SKM-1 treated with dmso at 0.1 percent for 144 hours (cell line): ENCODE results near the gene CEP72.
"Not testable (repeated sequence)": the region's sequence is repeated elsewhere in the genome, so short reads cannot be mapped to it uniquely, and the experiment has no call there.

Source experiments
- DNase-seq: peaks from one replicate; lab custom pipeline; 2025; ENCODE audit not compliant: unreplicated experiment; lab: John Stamatoyannopoulos, UW

Gene CEP72

DNA sequence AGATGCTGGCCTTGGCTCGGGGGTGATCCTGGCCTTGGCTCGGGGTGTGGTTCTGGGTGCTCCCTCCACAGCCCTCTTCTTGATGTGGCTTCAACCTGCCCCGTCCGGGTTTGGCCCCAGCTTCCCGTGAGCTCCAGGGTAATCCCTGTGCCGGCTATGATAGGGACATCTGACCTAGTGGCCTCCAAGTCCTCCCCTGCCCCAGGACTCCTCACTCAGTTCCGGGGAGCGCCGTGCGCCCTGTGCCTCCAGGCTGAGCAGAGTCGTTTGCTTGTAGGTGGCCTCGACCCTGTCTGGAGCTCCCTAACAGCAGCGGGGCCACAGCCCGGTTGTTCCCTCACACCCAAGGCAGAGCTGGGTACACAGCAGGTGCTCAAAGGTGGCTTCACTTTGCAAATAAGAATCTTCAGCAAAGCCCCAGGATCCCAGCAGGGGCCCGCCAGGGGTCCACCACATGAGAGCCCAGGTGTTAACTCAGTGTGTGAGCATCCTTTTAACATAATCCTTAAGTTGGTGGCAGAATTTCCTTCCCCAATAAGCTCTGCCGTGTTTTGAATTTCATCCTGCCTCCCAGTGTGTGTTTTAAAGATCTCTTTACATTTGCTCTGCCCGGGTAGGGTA, 32.3 kb upstream of the CEP72 start:
- no peak for DNase-seq

DNA sequence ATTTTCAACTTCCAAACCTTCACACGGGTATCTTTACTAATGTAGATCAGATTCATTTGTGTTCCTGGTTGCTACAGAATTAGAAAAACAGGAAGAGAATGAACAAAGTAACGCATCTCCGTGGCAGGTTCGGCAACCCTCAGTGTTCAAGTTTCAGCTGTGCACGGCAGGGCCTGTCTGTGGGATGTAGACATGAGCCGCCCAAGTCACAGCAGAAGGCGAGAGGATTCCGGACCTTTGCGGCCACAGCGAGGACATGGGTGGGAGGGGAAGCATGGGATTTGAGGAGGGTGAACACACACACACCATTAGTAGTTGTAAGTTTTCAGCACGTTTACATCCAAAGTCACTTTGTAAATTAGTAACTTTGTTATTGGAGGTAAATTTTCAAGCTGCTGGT, 31.7 kb upstream of the CEP72 start:
- DNase-seq = no peak

DNA sequence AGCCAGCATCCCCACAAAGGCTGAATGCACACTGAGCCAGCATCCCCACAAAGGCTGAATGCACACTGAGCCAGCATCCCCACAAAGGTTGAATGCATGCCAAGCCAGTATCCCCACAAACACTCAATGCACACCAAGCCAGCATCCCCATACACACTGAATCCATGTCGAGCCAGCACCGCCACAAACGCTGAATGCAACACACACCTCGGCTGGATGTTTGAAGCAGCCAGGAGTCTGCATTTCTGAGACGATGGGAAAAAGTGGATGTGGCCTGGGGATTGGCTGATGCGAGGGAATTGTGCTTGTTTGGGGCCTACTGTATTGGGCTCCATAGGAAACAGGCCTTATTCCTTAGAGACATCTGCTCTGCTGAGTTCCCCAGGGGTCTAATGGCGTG, 30.9 kb upstream of the CEP72 start:
- no peak for DNase-seq

DNA sequence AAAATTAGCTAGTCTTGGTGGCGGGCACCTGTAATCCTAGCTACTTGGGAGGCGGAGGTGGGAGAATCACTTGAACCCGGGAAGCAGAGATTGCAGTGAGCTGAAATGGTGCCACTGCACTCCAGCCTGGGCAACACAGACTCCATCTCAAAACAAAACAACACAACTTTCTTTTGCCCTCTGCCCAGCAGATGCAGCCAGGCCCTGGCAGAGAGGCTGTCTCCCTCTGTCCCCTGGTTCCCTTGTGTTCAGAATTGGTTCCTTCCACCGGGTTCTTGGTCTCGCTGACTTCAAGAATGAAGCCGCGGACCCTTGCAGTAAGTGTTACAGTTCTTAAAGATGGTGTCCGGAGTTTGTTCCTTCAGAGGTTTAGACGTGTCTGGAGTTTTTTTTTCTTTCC, 30.2 kb upstream of the CEP72 start:
- no peak for DNase-seq

DNA sequence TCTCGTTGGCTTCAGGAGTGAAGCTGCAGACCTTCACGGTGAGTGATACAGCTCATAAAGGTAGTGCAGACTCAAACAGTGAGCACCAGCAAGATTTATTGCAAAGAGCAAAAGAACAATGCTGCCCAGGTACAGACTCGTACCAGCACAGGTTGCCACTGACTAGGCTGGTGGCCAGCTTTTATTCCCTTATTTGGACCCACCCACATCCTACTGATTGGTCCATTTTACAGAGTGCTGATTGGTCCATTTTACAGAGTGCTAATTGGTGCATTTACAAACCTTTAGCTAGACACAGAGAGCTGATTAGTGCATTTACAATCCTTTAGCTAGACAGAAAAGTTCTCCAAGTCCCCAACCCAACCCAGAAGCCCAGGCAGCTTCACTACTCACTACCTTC, 29.7 kb upstream of the CEP72 start:
- DNase-seq = not testable (repeated sequence)

GRCh38 chr5:582936-583635, 29.1 kb upstream of the CEP72 start:
- no peak for DNase-seq

- no peak for DNase-seq
Observed at GRCh38 chr5:583645-584044, 28.5 kb upstream of the CEP72 start.

DNA sequence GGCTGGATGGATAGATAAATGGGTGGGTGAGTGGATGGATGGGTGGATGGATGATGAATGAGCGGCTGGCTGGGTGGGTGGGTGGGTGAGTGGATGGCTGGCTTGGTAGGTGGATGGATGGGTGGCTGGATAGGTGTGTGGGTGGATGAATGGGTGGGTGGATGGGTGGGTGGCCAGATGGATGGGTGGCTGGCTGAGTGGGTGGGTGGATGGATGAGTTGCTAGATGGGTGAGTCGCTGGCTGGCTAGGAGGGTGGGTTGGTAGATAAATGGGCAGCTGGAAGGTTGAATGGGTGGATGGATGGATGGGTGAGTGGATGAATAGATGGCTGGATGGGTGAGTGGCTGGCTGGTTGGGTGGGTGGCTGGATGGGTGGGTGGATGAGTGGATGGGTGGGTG, 27.9 kb upstream of the CEP72 start:
- no peak for DNase-seq

DNA sequence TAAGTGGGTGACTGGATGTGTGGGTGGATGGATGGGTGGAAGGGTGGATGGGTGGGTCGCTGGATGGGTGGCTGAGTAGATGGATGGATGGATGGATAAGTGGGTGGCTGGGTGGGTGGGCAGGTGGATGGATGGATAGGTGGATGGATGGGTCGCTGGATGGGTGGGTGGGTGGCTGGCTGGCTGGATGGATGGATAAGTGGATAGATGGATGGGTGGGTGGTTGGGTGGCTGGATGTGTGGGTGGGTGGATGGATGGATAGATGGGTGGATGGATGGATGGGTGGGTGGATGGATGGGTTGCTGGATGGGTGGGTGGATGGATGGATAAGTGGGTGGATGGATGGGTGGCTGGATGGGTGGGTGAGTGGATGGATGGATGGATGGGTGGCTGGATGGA, 27.3 kb upstream of the CEP72 start:
- DNase-seq = no peak

- no peak for DNase-seq
Observed at GRCh38 chr5:585556-585955, 26.6 kb upstream of the CEP72 start.

DNA sequence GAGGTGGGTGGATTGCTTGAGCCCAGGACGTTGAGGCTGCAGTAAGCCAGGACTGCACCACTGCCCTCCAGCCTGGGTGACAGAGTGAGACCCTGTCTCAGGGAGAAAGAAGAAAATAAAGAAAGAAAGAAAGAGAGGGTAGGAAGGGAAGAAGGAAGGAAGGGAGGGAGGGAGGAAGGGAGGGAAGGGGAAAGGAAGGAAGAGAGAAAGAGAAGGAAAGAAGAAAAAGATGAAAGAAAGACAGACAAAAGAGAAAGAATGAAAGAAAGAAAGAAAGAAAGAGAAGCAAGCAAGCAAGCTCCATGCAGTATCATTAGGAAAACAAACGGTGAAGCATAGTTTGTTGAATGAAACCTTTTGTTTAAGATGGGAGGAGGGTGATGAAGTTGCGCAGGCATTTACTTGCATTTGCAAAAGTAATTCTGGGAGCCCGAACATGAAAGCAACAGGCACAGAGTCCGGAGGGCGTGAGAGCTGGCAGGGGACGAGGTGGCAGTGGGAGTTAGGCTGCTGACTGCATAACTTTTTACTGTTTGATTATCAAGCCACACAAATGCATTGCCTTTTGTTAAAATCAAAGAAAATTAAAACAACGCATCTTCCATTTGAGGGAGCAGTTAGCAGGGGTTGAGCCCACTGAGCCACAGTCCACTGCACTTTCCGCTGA, 26.0 kb upstream of the CEP72 start:
- DNase-seq = no peak

- no peak for DNase-seq
Observed at GRCh38 chr5:586751-587285, 25.3 kb upstream of the CEP72 start.

- DNase-seq = no peak
Observed at GRCh38 chr5:587403-587802, 24.7 kb upstream of the CEP72 start.

GRCh38 chr5:588406-588995, 23.6 kb upstream of the CEP72 start:
- DNase-seq = no peak

DNA sequence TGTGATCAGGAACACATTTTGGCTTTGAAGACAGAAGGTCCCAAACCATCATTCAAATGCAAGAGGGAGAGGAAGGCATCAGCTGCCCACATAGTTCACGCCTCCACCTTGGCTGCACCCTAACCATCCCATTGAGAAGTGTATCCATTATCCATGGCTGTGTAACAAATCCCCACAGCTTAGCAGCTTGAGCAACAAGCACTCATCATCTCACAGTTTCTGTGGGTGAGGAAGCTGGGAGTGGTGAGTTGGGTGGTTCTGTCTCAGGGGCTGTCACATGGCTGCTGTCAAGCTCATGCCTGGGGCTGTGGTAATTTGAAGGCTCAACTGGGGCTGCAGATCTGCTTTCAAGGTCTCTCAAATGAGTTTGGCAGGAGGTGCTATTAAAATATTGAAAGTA, 23.0 kb upstream of the CEP72 start:
- no peak for DNase-seq

DNA sequence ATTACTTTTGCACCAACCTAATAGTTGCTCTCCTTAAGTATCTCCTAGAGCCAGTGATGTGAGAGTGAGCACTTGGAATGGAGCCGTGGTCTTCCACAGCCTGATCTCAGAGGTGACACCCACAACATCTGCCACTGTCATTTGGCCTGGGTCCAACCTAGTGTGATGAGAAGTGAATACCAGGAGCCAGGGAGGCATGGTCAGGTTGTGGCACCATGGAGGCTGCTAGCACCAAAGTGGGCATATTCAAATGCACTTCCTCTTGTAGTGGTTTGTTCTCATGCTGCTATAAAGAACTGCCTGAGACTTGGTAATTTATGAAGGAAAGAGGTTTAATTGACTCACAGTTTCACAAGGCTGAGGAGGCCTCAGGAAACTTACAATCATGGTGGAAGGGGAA, 22.6 kb upstream of the CEP72 start:
- DNase-seq = no peak

GRCh38 chr5:590346-590745, 21.8 kb upstream of the CEP72 start:
- DNase-seq = no peak

DNA sequence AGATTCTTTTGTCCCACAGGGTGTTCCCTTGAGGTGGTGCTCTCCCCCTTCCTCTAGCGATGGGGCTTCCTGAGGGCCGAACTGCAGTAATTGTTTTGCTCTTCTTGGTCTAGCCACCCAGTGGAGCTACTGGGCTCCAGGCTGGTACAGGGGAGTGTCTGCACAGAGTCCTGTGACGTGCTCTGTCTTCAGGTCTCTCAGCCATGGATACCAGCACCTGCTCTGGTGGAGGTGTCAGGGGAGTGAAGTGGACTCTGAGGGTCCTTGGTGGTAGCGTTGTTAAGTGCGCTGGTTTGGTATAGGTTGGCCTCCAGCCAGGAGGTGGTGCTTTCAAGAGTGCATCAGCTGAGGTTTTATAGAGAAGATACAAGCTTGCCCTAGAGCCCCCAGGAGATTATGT, 20.4 kb upstream of the CEP72 start:
- no peak for DNase-seq

DNA sequence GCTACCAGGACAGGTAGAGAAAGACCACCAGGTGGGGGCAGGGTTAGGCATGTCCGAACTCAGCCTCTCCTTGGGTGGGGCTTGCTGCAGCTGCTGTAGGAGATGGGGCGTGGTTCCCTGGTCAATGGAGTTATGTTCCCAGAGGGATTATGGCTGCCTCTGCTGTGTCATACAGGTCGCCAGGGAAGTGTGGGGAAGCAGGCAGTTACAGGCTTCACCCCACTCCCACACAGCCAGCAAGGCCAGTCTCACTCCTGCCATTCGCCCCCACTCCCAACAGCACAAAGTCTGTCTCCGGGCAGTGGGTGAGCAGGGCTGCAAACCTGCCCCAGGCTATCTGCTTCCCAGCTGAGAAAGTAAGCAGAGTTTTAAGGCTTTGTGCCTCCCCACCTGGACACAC, 20.0 kb upstream of the CEP72 start:
- DNase-seq = no peak

DNA sequence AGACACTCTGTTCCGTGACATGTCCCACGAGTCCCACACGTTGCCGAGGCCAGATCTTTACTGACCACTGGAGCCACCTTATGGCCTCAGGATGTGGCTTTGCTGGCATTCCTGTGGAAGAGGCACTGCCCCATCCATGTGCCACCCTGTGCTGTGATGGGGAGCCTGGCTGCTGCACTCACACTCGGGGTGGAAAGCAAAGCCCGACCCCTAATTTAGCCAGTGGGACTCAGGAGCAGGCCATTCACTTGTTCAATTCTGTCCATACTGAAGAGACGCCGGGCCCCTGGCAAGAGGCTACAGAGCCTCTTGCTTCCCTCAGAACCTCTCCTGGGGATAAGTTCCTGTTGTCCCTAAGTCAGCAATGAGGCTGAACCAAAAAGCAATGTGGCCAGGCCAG, 18.6 kb upstream of the CEP72 start:
- no peak for DNase-seq

DNA sequence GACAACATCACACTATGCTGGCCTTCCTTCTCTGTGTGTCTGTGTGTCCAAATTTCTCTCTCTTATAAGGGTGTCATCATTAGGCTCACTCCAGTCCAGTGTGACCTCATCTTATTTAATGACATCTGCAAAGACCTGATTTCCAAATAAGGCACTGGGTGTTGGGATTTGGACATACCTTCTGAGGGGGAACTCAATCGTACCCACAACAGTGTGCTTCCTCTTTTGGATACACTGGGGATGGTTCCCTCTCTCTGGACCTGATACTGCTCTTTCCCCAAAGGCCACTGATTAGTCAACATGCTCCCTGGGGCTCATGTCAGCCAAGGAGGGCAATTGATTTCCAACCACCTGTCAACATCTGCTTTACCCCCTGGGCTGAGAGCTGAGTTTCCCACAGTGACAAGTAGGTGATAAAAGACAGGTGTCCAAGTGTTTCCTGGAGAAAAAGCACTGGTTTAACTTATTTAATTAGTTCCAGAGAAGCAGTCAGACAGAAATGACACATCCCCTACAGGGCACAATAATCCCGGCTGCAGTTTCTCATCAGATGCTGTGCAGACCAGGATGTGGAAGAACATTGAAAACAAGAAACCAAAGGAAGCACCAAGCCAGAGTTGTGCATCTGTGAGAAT, 17.8 kb upstream of the CEP72 start:
- DNase-seq = peak; percentile 58
